HL-60 (cell line): ENCODE results near the gene BLOC1S3.

ENCODE experiments used
- DNase-seq, 2 experiments: peaks; one replicate each; pipeline ENCODE4 v3.0.0-alpha.2; 2010 to 2020; ENCODE audit warnings: low read depth in 1 of 2, low spot score in 1 of 2
- H3K27ac ChIP-seq: fragments of 250-450 bp; sonication (Bioruptor Pico); replicated peaks from 2 replicates; pipeline ENCODE4 v1.5.1; 2020; ENCODE audit warnings: mild to moderate bottlenecking, moderate library complexity
- H3K27me3 ChIP-seq: fragments of 250-450 bp; sonication (Bioruptor Pico); 2 replicates; pipeline ENCODE4 v1.5.1; 2021; ENCODE audit warnings: mild to moderate bottlenecking, moderate library complexity; ENCODE audit not compliant: insufficient read depth, poor library complexity, severe bottlenecking
- H3K4me3 ChIP-seq: replicated peaks from 2 replicates; pipeline ENCODE4 v1.5.1; 2011; ENCODE audit warnings: mild to moderate bottlenecking, control low read depth, low read length; ENCODE audit not compliant: insufficient read depth
- CTCF ChIP-seq: IDR thresholded peaks from one replicate; pipeline ENCODE4 v1.5.1; 2011; ENCODE audit warnings: low read length, control low read depth, inconsistent platforms; ENCODE audit not compliant: insufficient read depth
- GABPA ChIP-seq: IDR thresholded peaks from 2 replicates; pipeline ENCODE4 v1.6.1; 2012; ENCODE audit warnings: low read depth
- POLR2AphosphoS5 ChIP-seq: IDR thresholded peaks from 2 replicates; pipeline ENCODE4 v1.6.1; 2012; ENCODE audit warnings: low read depth
- REST ChIP-seq: IDR thresholded peaks from 2 replicates; pipeline ENCODE4 v1.6.1; 2012; ENCODE audit warnings: low read depth; ENCODE audit not compliant: insufficient replicate concordance
- SPI1 ChIP-seq: IDR thresholded peaks from 2 replicates; pipeline ENCODE4 v1.6.1; 2012; ENCODE audit warnings: low read depth, mild to moderate bottlenecking, borderline replicate concordance
- long read RNA-seq: library from polyadenylated mRNA; unstranded; transcript quantifications from one replicate; pipeline ENCODE4 v2.0.0, GENCODE V29; 2020

BLOC1S3 gene
- long read RNA-seq: 0 reads

GRCh38 chr19:45178262-45179071 is at the start of gene BLOC1S3:
BLOC1S3 (plus strand) TSS chr19:45178784; CDS start chr19:45179297, 513 bp downstream.
- Histone ChIP-seq H3K27me3 (no peaks in the 10 kb centered on the region), H3K4me3 (peak within 1 kb of the TSS; percentile 94), H3K27ac (peak within 1 kb of the TSS; percentile 94)
- peak; percentile 66 for TF ChIP-seq POLR2AphosphoS5
- no peak for TF ChIP-seq REST
- DNase-seq: peak; percentile 100

- no peak overlapping the region for H3K27ac ChIP-seq
- TF ChIP-seq SPI1 (no peak), REST (no peak), POLR2AphosphoS5 (no peak), CTCF (no peak), GABPA (no peak)
- no peak for DNase-seq
- H3K27me3 ChIP-seq: no peaks in the 10 kb centered on the region
- no peak overlapping the region for H3K4me3 ChIP-seq
These were observed 49.8 kb upstream of the BLOC1S3 start for GRCh38 chr19:45128806-45129205.

- Histone ChIP-seq H3K4me3 (no peak overlapping the region), H3K27me3 (no peaks in the 10 kb centered on the region), H3K27ac (no peak overlapping the region)
- no peak for DNase-seq
- TF ChIP-seq POLR2AphosphoS5 (no peak), REST (no peak), CTCF (no peak)
These were observed 48.3 kb upstream of the BLOC1S3 start for GRCh38 chr19:45130236-45130635.
